Measurements from ENCODE around the gene TMEM132C. TPM values are rescaled to one million over a fixed set of nuclear protein-coding genes. Genes with fewer than 3 reads are reported as not detected.

Gene TMEM132C
- total and polyA plus RNA-seq, 2 experiments from 2014 or later, result not detected

- H3K36me3 ChIP-seq (ENCODE audit: insufficient read depth), result 0 out of 2 replicates have a peak, but pooled peaks cover 6% of the 10 kb centered on the region
- H3K4me1 Mint-ChIP-seq, result no peaks in the 10 kb centered on the region
- peaks cover 54% of the 10 kb centered on the region for H3K9me3 Mint-ChIP-seq
- H3K27me3 Mint-ChIP-seq (ENCODE audit: insufficient read depth, low read depth, poor library complexity), result peaks cover 2% of the 10 kb centered on the region
- H3F3A ChIP-seq (replicated peaks; ENCODE audit: low read depth), result no peaks in the 10 kb centered on the region
- DNase-seq (ENCODE audit: low spot score), result no peak
- no peaks in the 10 kb centered on the region for H4K20me1 ChIP-seq (replicated peaks; ENCODE audit: insufficient read depth)
- no peaks in the 10 kb centered on the region for H3K27me3 ChIP-seq (ENCODE audit: insufficient read depth)
- H3K4me3 Mint-ChIP-seq, result no peak overlapping the region
- H2AFZ ChIP-seq, result no peak overlapping the region
- TF ChIP-seq NANOG (IDR thresholded peaks at IDR 0.05; ENCODE audit: borderline replicate concordance), result no peak
- TF ChIP-seq ZNF114 (CRISPR knock-in tag; IDR thresholded peaks at IDR 0.05), result no peak
- TF ChIP-seq STAT1 (IDR thresholded peaks at IDR 0.05; ENCODE audit: unreplicated experiment), result no peak
- no peak for TF ChIP-seq CTCF (conservative IDR thresholded peaks at IDR 0.05; ENCODE audit: low read depth in 2 of 2)
- no peak for TF ChIP-seq ZNF331 (CRISPR knock-in tag; IDR thresholded peaks at IDR 0.05; ENCODE audit: low read depth)
- TF ChIP-seq CREB1 (CRISPR knock-in tag; IDR thresholded peaks at IDR 0.05; ENCODE audit: low read depth), result no peak
- TF ChIP-seq POLR2AphosphoS5 (IDR thresholded peaks at IDR 0.05; ENCODE audit: low read depth), result no peak
- no peak for TF ChIP-seq REST (IDR thresholded peaks at IDR 0.05; ENCODE audit: unreplicated experiment)
- TF ChIP-seq ETS1 (IDR thresholded peaks at IDR 0.05), result no peak
- no peak for TF ChIP-seq ZNF462 (CRISPR knock-in tag; IDR thresholded peaks at IDR 0.05)
- no peak overlapping the region for H3K27ac ChIP-seq (ENCODE audit: low read depth)
- H3K36me3 Mint-ChIP-seq (ENCODE audit: low read depth), result peaks cover 26% of the 10 kb centered on the region; the same call in 2 of the 3 replicates
- no peak overlapping the region for H3K27ac Mint-ChIP-seq
- H3K79me2 ChIP-seq (replicated peaks; ENCODE audit: insufficient read depth), result no peaks in the 10 kb centered on the region
- H3K9me2 ChIP-seq (ENCODE audit: insufficient read depth), result no peaks in the 10 kb centered on the region
- H3K4me2 ChIP-seq, result no peak overlapping the region
- ATAC-seq, result no peak
- H3K4me3 ChIP-seq, result no peak overlapping the region
- no peaks in the 10 kb centered on the region for H3K4me1 ChIP-seq (ENCODE audit: insufficient read depth)
Observed at GRCh38 chr12:128637642-128638606, 371.0 kb downstream of the TMEM132C start.

Data from GM23338 (cell line).